ENCODE data around the gene APH1A.
"Not testable (repeated sequence)": the region's sequence is repeated elsewhere in the genome, so short reads cannot be mapped to it uniquely, and the experiment has no call there.

The APH1A gene

GRCh38 chr1:150257624-150258585 lies 10.9 kb downstream of the APH1A start, which contains the start of gene CA14:
Gene CA14 (plus strand): TSS chr1:150257774. CDS start chr1:150258129, 355 bp downstream.
- Mint-ChIP-seq H3K27ac (no peak within 1 kb of the TSS), H3K4me1 (ENCODE audit: low read depth) (peaks cover 16% of the 10 kb centered on the region), H3K36me3 (ENCODE audit: low read depth) (no peaks in the 10 kb centered on the region), H3K9me3 (no peaks in the 10 kb centered on the region), H3K27me3 (peaks cover 37% of the 10 kb centered on the region), H3K4me3 (no peak within 1 kb of the TSS)

GRCh38 chr1:150256554-150257341 lies 12.1 kb downstream of the APH1A start:
- no peak overlapping the region for H3K4me3 Mint-ChIP-seq
- H3K9me3 Mint-ChIP-seq = no peaks in the 10 kb centered on the region
- H3K4me1 Mint-ChIP-seq (ENCODE audit: low read depth) = peaks cover 16% of the 10 kb centered on the region
- H3K36me3 Mint-ChIP-seq (ENCODE audit: low read depth) = no peaks in the 10 kb centered on the region
- peaks cover 37% of the 10 kb centered on the region for H3K27me3 Mint-ChIP-seq
- no peak overlapping the region for H3K27ac Mint-ChIP-seq

DNA sequence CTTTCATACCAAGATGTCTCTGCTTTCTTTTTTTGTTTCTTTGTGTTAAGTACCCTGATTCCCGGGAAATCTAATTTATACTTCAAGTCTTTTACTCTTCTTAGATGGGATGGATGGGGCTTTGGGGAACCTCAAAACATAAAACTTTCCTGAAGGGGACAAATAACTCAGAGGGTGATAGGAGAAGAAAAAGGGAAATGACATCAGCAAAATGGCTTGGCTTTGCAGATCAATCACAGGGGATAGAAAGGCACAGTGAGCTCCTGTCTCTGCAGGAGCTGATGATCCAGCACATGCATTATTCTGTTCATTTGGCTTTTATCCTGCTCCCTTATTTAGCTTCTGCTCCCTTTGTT lies 12.6 kb downstream of the APH1A start:
- Mint-ChIP-seq H3K27me3 (peaks cover 37% of the 10 kb centered on the region), H3K4me1 (ENCODE audit: low read depth) (peaks cover 16% of the 10 kb centered on the region), H3K27ac (no peak overlapping the region)

DNA sequence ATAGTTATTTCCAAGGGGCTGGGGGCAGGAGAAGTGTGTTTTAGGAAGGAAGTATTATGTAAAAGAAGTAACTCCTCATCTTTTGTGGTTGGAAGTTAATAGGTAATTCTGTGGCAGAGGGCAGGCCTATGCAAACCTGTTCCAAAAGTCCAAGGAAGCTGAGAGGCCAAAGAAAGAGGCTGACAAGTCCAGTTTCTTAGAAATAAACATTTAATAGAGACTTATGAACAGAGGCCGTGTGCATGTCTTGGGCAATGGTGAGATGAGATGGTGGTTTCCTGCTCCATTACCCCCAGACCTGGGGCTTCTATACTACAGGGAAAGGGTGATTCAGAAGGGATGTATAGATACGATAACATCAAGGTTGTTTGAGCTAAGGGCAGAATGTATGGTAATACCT lies 18.9 kb downstream of the APH1A start:
- peaks cover 4% of the 10 kb centered on the region for H3K27me3 Mint-ChIP-seq
- H3K4me3 Mint-ChIP-seq = no peak overlapping the region
- no peaks in the 10 kb centered on the region for H3K4me1 Mint-ChIP-seq (ENCODE audit: low read depth)
- H3K27ac Mint-ChIP-seq = no peak overlapping the region
- no peaks in the 10 kb centered on the region for H3K9me3 Mint-ChIP-seq
- no peaks in the 10 kb centered on the region for H3K36me3 Mint-ChIP-seq (ENCODE audit: low read depth)

More for the DNA sequence above, 12.6 kb downstream of the APH1A start:
- Mint-ChIP-seq H3K36me3 (ENCODE audit: low read depth) (no peaks in the 10 kb centered on the region), H3K4me3 (peak overlapping the region; percentile 81), H3K9me3 (no peaks in the 10 kb centered on the region)

DNA sequence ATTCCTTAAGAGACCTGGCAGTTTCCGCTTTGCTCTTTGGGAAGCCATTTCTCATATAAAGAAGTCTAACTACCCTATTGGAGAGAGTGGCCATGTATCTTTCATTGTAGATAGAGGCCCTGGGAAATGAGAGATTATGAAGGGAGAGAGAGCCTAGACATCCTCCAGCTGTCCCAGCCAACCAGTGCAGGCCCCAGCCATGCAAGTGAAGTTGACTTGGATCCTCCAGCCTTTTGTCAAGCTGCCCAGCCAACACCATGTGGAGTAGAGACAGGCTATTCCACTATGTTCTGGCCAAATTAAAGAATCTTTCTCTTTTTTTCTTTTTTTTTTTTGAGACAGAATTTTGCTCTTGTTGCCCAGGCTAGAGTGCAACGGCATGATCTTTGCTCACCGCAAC lies 25.8 kb downstream of the APH1A start:
- no peak overlapping the region for H3K4me3 Mint-ChIP-seq
- H3K27ac Mint-ChIP-seq = no peak overlapping the region
- H3K36me3 Mint-ChIP-seq (ENCODE audit: low read depth) = no peaks in the 10 kb centered on the region
- no peaks in the 10 kb centered on the region for H3K9me3 Mint-ChIP-seq
- no peaks in the 10 kb centered on the region for H3K27me3 Mint-ChIP-seq
- H3K4me1 Mint-ChIP-seq (ENCODE audit: low read depth) = no peaks in the 10 kb centered on the region

DNA sequence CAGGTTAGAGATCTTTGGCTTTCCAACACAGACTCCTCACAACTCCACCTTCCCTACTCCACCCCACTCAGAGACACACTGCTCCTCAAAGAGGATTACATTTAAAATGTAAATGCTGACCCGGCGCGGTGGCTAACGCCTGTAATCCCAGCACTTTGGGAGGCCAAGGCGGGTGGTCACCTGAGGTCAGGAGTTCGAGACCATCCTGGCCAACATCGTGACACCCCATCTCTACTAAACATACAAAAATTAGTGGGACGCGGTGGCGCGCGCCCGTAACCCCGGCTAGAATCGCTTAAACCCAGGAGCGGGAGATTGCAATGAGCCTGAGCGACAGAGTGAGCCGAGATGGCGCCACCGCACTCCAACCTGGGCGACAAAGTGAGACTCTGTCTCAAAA lies 31.1 kb downstream of the APH1A start:
- Mint-ChIP-seq H3K9me3 (no peaks in the 10 kb centered on the region), H3K4me3 (peak overlapping the region; percentile 19), H3K4me1 (ENCODE audit: low read depth) (peaks cover 17% of the 10 kb centered on the region), H3K27me3 (no peaks in the 10 kb centered on the region), H3K27ac (no peak overlapping the region), H3K36me3 (ENCODE audit: low read depth) (peaks cover 12% of the 10 kb centered on the region)

GRCh38 chr1:150237176-150237575 lies 31.6 kb downstream of the APH1A start:
- H3K9me3 Mint-ChIP-seq, H3K4me3 Mint-ChIP-seq, H3K27ac Mint-ChIP-seq, H3K27me3 Mint-ChIP-seq: not testable (repeated sequence)
- peaks cover 12% of the 10 kb centered on the region for H3K36me3 Mint-ChIP-seq (ENCODE audit: low read depth)
- H3K4me1 Mint-ChIP-seq (ENCODE audit: low read depth) = peaks cover 19% of the 10 kb centered on the region

- H3K4me1 Mint-ChIP-seq (ENCODE audit: low read depth) = peaks cover 19% of the 10 kb centered on the region
- H3K27me3 Mint-ChIP-seq = no peaks in the 10 kb centered on the region
- H3K27ac Mint-ChIP-seq = no peak overlapping the region
- no peaks in the 10 kb centered on the region for H3K9me3 Mint-ChIP-seq
- peaks cover 12% of the 10 kb centered on the region for H3K36me3 Mint-ChIP-seq (ENCODE audit: low read depth)
- no peak overlapping the region for H3K4me3 Mint-ChIP-seq
Measured at GRCh38 chr1:150236614-150237100, 32.2 kb downstream of the APH1A start.

GRCh38 chr1:150235852-150236613 lies 32.8 kb downstream of the APH1A start, which contains the start of gene ANP32E:
Gene ANP32E (minus strand): TSS chr1:150236112. CDS start chr1:150235786, 326 bp downstream.
- H3K4me1 Mint-ChIP-seq (ENCODE audit: low read depth) = peaks cover 19% of the 10 kb centered on the region
- peak within 1 kb of the TSS; percentile 98 for H3K27ac Mint-ChIP-seq
- H3K27me3 Mint-ChIP-seq = no peaks in the 10 kb centered on the region
- peaks cover 13% of the 10 kb centered on the region for H3K36me3 Mint-ChIP-seq (ENCODE audit: low read depth)
- no peaks in the 10 kb centered on the region for H3K9me3 Mint-ChIP-seq
- H3K4me3 Mint-ChIP-seq = no peak within 1 kb of the TSS

GRCh38 chr1:150235294-150235851 lies 33.4 kb downstream of the APH1A start:
- H3K4me1 Mint-ChIP-seq (ENCODE audit: low read depth) = peaks cover 19% of the 10 kb centered on the region
- H3K4me3 Mint-ChIP-seq = no peak overlapping the region
- H3K36me3 Mint-ChIP-seq (ENCODE audit: low read depth) = peaks cover 20% of the 10 kb centered on the region
- no peaks in the 10 kb centered on the region for H3K9me3 Mint-ChIP-seq
- H3K27ac Mint-ChIP-seq = no peak overlapping the region
- no peaks in the 10 kb centered on the region for H3K27me3 Mint-ChIP-seq

DNA sequence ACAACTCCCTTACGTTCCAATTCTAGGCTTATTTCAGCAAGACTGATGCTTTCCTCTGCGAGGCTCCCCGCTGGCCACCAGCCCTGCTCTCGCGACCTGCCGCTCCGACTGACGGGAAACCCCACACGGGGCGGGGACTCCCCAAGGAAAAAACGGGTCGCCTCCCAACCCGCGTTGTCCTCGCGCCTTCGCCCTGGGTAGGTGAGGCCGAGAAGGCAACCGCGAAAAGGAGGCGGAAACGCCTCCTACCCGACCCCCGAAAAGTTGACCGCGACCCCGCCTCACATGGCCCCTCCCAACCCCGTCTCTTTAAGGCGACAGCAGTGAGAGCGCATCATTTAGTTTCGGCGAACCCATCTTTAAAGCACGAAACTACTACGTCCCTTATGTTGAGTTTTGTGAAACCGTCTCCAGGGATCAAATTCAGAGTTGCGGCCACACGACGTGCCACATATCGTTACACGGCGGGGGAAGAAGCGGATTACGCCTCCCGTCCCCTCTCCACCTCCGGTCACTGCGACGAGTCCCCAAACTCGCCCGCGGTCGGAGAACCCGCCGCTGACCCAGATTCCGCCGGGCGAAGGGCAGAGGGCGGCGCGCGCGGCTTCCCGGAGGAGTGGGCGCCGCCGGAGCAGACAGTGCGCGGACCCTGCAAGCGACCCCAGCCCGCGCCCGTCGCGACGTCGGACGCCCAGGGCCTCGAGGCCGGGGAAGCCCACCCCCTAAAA lies 34.1 kb downstream of the APH1A start:
- no peak overlapping the region for H3K4me3 Mint-ChIP-seq
- H3K27ac Mint-ChIP-seq = peak overlapping the region; percentile 98
- H3K27me3 Mint-ChIP-seq = no peaks in the 10 kb centered on the region
- peaks cover 19% of the 10 kb centered on the region for H3K4me1 Mint-ChIP-seq (ENCODE audit: low read depth)
- H3K36me3 Mint-ChIP-seq (ENCODE audit: low read depth) = peaks cover 25% of the 10 kb centered on the region
- H3K9me3 Mint-ChIP-seq = no peaks in the 10 kb centered on the region

DNA sequence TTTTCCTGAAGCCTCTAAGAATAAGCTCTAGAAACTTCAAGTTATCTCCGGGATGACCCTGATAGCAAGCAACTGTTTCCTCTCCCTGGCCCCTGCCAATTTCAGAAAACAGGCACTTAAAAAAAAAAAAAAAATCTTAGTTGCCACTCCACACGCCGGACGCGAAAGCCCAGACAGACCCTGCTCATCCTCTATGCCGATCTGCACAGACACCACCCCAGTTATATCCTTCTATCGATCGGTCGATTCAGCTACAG lies 34.6 kb downstream of the APH1A start:
- Mint-ChIP-seq H3K27ac (peak overlapping the region; percentile 98), H3K9me3 (no peaks in the 10 kb centered on the region), H3K36me3 (ENCODE audit: low read depth) (peaks cover 25% of the 10 kb centered on the region), H3K4me3 (no peak overlapping the region), H3K4me1 (ENCODE audit: low read depth) (peaks cover 19% of the 10 kb centered on the region), H3K27me3 (no peaks in the 10 kb centered on the region)

GRCh38 chr1:150233359-150234308 lies 35.2 kb downstream of the APH1A start:
- Mint-ChIP-seq H3K4me3 (no peak overlapping the region), H3K9me3 (no peaks in the 10 kb centered on the region), H3K36me3 (ENCODE audit: low read depth) (peaks cover 30% of the 10 kb centered on the region)

More at GRCh38 chr1:150233359-150234308, 35.2 kb downstream of the APH1A start:
- Mint-ChIP-seq H3K27me3 (no peaks in the 10 kb centered on the region), H3K27ac (peak overlapping the region; percentile 98), H3K4me1 (ENCODE audit: low read depth) (peaks cover 22% of the 10 kb centered on the region)
